ENCODE measurements around the gene PITPNC1.

Gene PITPNC1

DNA sequence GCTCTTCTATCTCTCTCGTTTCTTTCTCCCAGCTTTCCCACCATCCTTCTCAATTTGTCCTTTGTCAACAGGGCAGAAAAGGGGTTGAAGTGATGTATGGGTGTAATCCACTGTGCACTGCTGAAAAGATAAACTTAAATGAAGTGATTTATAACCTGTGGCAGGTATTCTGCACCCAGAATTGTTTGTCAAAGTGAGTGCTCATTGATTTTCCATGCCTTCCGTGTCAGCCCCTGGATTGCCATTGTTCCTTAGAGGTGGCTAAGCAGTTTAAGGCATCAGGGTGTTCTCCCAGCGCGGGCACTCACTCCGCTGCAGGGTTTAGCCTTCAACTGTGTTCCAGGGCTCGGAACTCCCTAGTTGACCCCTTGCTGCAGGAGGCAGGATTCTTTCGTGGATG is 82.9 kb downstream of the PITPNC1 start:
- no peak for TF ChIP-seq CTCF (IDR thresholded peaks at IDR 0.05; ENCODE audit: low read depth, low read length, missing control alignments)
- no peak for DNase-seq (ENCODE audit: low read depth)

DNA sequence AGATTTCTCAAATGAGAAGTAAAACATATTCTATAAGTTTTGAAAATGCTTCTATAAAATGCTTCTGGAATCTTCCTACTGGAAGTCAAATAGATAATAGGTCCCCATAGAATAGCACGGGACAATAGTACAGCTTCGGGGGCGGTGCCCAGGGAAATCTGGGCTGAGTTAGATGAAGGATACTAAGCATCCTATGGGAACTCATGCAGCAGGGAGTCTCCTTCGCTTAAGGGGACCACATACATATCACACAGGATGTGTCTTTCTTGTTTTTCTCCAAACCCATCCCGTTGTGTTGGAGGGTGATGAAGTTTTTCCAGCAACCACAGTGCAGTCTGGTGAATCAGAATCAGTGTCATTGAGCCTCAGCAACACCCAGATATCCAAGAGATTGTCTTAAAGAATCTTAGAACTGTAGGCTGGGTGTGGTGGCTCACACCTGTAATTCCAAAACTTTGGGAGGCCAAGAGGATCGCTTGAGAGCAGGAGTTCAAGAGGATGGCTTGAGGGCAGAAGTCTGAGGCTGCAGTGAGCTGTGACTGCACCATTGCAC is 84.2 kb downstream of the PITPNC1 start:
- no peak for DNase-seq (ENCODE audit: low read depth)
- no peak overlapping the region for H3K4me3 ChIP-seq (ENCODE audit: low read depth, low read length)
- no peak for TF ChIP-seq CTCF (IDR thresholded peaks at IDR 0.05; ENCODE audit: low read depth, low read length, missing control alignments)

More for the DNA sequence above, 82.9 kb downstream of the PITPNC1 start:
- H3K4me3 ChIP-seq (ENCODE audit: low read depth, low read length) = no peak overlapping the region

- no peak overlapping the region for H3K4me3 ChIP-seq (ENCODE audit: low read depth, low read length)
- no peak for DNase-seq (ENCODE audit: low read depth)
- TF ChIP-seq CTCF (IDR thresholded peaks at IDR 0.05; ENCODE audit: low read depth, low read length, missing control alignments) = no peak
These were observed 84.8 kb downstream of the PITPNC1 start for GRCh38 chr17:67461876-67462275.

DNA sequence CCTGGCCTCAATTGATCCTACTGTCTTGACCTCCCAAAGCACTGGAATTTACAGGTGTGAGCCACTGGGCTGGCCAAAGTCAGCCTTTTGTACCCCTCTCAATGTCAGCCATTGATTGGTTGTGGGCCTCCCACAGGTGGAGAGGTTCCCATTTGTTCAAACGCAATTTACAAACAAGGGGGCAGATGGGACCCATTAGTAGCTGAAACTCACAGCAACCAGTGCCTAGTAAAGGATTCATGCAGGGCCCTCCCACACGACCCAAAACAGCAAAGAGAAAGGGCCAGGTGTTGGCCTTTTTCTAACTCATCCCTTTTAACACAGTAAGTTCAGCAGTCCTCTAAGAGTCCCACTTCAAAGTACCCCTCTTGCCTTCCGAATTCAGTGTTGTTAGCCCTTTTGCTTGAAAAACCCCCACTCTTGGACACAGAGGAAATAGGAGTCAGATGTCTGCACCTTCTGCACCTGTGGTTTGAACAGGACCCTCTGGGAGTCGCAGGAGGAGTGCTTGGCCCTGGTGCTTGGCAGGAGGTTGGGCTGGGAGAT is 89.2 kb downstream of the PITPNC1 start:
- H3K4me3 ChIP-seq (ENCODE audit: low read depth, low read length) = no peak overlapping the region
- TF ChIP-seq CTCF (IDR thresholded peaks at IDR 0.05; ENCODE audit: low read depth, low read length, missing control alignments) = no peak
- no peak for DNase-seq (ENCODE audit: low read depth)

DNA sequence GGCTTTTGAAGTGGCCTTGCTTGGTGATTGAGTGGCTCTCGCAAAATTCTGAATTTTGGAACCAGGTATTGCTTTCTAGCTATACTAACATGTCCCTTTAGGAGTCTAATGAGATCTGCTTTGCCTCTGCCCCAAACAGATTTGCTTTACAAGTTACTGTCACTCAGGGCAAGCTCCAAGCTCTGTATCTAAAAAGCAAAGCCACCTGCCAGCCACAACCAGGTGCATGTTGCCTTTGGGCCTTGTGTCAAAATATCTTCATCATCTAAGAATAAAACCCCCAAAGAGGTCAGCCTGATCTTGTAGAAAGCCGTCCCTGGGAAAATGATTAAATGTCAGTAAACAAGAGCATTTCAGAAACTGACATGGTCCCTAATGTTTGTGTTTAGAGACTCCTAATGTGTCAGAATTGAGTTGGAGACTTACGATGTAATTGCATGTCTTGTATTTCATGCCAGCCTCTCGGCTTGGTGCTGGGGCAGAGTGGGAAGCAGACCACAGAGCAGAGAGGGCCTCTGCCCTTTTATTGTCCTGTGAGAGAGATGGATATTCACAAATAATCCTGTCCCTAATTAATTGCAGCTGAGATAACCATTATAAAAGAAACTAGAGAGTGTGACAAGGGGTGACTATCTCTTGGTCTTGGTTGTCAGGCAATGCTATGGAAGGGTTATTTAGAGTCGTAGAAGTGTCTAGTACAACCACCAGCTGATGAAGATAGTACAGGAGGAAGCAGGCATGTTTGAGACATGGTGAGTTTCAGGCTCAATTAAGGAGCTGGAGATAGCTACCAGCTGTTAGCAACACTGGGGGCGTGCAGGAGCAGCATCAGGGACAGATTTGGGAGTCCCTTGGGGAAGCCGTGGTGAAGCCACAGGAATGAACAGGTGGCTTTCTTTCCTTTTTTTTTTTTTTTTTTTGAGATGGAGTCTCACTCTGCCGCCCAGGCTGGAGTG is 90.7 kb downstream of the PITPNC1 start:
- DNase-seq (ENCODE audit: low read depth) = no peak
- TF ChIP-seq CTCF (IDR thresholded peaks at IDR 0.05; ENCODE audit: low read depth, low read length, missing control alignments) = no peak
- no peak overlapping the region for H3K4me3 ChIP-seq (ENCODE audit: low read depth, low read length)

DNA sequence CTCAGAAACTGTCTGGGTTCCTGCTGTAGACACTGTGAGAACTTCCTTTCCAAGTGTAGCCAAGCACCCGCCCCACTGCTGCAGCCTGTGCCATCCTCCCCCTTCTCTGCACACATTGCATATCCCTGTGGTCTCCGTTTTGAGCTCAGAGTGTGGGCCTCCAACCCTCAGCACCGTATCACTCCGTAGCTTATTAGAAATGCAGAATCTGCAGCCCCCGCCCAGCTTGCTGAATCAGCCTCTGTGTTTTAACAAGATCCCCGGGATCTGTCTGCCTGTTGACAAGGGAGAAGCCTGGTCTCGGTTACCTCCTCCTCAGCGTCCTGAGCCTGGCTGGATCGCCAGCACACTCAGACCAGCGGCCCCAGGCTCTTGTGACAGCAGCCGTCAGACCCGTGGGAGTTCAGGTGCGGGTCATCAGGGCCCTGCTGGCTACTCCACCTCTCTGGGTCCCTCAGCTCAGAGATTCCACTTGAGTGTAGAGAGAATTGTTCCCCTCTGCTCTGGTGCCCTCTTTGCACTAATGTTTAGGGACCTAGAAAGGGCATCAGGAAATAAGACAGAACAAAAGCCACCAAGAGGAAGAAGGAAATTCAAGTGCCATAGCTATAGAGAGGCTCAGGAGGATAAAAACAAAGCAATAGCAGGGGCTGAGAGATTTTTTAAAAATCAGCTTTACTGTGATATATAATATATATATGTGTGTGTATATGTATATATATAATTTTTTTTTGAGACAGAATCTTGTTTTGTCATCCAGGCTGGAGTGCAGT is 92.3 kb downstream of the PITPNC1 start:
- no peak for TF ChIP-seq CTCF (IDR thresholded peaks at IDR 0.05; ENCODE audit: low read depth, low read length, missing control alignments)
- no peak overlapping the region for H3K4me3 ChIP-seq (ENCODE audit: low read depth, low read length)
- no peak for DNase-seq (ENCODE audit: low read depth)

All from GM12864 (cell line).